ACC112 (cell line): ENCODE results near the gene PLEKHA6.

Experiments used
- H2AFZ ChIP-seq: fragments of 200-600 bp; sonication (generic); one replicate; pipeline ENCODE4 v1.6.0; 2017; ENCODE audit warnings: antibody characterized with exemption, low read length; ENCODE audit not compliant: unreplicated experiment
- H3K27ac ChIP-seq: fragments of 200-600 bp; sonication (generic); 2 replicates; pipeline ENCODE4 v1.5.1; 2014; ENCODE audit warnings: low read depth, mild to moderate bottlenecking, antibody characterized with exemption, low read length, moderate library complexity
- H3K27me3 ChIP-seq: fragments of 200-600 bp; sonication (generic); 2 replicates; pipeline ENCODE4 v1.6.1; 2014; ENCODE audit warnings: mild to moderate bottlenecking, antibody characterized with exemption, low read length, moderate library complexity, mixed read lengths; ENCODE audit not compliant: insufficient read depth
- H3K36me3 ChIP-seq: fragments of 200-600 bp; sonication (generic); 2 replicates; pipeline ENCODE4 v1.6.1; 2016; ENCODE audit warnings: mild to moderate bottlenecking, antibody characterized with exemption, low read length, moderate library complexity, mixed read lengths; ENCODE audit not compliant: insufficient read depth
- H3K4me1 ChIP-seq: fragments of 200-600 bp; sonication (generic); one replicate; pipeline ENCODE4 v1.6.1; 2016; ENCODE audit warnings: low read length, mixed read lengths; ENCODE audit not compliant: insufficient read depth, unreplicated experiment, control insufficient read depth
- H3K4me3 ChIP-seq: fragments of 200-600 bp; sonication (generic); 2 replicates; pipeline ENCODE4 v1.5.1; 2014; ENCODE audit warnings: mild to moderate bottlenecking, low read depth, low read length
- H3K79me2 ChIP-seq: fragments of 200-600 bp; sonication (generic); one replicate; pipeline ENCODE4 v1.6.0; 2016; ENCODE audit warnings: low read length; ENCODE audit not compliant: control insufficient read depth, unreplicated experiment, insufficient read depth

The PLEKHA6 gene

DNA sequence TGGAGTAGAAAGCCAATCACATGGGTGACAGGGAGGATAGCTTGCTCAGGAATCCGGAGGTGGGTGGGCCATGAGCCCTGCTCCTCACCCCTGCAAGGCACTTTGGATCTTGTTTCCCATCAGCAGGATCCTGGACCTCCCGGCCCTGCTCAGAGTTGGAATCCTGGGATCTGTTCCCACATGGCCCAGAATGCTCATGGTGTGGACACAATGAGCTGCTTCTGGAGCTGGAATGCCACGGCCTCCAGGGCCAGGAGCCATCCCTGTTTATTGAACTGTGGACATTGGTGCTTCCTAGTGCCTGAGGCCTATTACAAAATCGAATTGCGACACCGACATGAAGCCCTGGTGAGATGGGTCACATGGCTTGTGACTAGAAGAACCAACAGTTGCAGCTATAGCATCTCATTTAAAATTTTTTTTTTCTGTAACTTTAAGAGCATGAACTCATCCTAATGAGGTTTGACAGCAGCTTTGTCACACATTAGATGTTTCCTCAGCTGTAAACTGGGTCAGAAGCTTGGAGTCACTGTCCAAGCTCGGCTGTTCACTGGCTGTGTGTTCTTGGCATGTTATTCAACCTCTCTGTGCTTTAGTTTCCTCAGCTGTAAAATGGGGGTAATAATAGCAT lies 105.6 kb downstream of the PLEKHA6 start:
- no peak overlapping the region for H3K27ac ChIP-seq
- H3K27me3 ChIP-seq = peaks cover 15% of the 10 kb centered on the region
- H3K79me2 ChIP-seq = no peaks in the 10 kb centered on the region
- H3K4me3 ChIP-seq = no peak overlapping the region
- H3K4me1 ChIP-seq = peaks cover 12% of the 10 kb centered on the region
- H3K36me3 ChIP-seq = no peaks in the 10 kb centered on the region
- H2AFZ ChIP-seq = no peak overlapping the region

DNA sequence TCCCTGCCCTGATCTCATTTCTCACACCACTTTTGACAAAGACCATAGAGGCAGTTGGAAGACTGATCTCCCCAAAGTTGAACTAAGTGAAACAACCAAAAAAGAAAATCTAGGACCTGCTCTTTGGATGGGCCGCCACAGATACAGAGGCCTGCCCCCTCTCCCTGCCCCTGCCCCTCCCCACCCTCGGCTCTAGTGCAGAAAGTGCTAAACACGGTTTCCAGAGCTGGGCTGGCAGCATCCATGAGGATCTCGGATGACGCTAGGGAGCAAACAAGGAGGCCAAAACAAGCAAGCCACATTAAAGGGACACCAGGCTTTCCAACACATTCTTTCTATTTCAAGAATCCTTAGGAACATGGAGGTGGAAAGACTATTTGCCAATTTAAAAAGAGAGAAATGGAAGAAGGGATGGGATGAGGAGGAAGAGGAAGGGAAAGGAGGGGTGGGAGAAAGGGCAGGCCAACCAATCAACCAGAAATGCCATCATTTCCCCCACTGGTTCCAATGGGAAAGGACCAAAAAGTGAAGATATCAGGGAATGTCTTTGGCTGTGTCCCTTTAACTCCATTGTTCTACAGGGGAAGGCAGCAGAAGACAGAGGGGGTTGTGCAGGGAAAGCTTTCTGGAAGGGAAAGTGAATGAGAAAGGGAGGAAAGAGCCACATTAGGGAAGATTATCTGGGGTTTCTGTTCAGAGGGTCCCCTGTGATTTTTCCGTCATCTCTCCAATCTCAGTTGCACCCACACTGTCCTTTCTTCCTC lies 107.6 kb downstream of the PLEKHA6 start:
- H2AFZ ChIP-seq = no peak overlapping the region
- peaks cover 12% of the 10 kb centered on the region for H3K4me1 ChIP-seq
- no peak overlapping the region for H3K27ac ChIP-seq
- no peaks in the 10 kb centered on the region for H3K36me3 ChIP-seq
- no peaks in the 10 kb centered on the region for H3K79me2 ChIP-seq
- H3K27me3 ChIP-seq = peaks cover 31% of the 10 kb centered on the region
- no peak overlapping the region for H3K4me3 ChIP-seq

GRCh38 chr1:204251286-204251685 lies 108.4 kb downstream of the PLEKHA6 start:
- H3K4me1 ChIP-seq = peaks cover 11% of the 10 kb centered on the region
- peaks cover 36% of the 10 kb centered on the region for H3K27me3 ChIP-seq
- no peaks in the 10 kb centered on the region for H3K79me2 ChIP-seq
- H3K27ac ChIP-seq = no peak overlapping the region
- no peaks in the 10 kb centered on the region for H3K36me3 ChIP-seq
- no peak overlapping the region for H3K4me3 ChIP-seq
- H2AFZ ChIP-seq = no peak overlapping the region

- Histone ChIP-seq H3K27me3 (peaks cover 43% of the 10 kb centered on the region), H3K36me3 (no peaks in the 10 kb centered on the region), H3K79me2 (no peaks in the 10 kb centered on the region), H3K4me1 (peaks cover 4% of the 10 kb centered on the region), H3K4me3 (no peak overlapping the region), H2AFZ (no peak overlapping the region), H3K27ac (no peak overlapping the region)
These were observed 109.2 kb downstream of the PLEKHA6 start for GRCh38 chr1:204250428-204251030.

DNA sequence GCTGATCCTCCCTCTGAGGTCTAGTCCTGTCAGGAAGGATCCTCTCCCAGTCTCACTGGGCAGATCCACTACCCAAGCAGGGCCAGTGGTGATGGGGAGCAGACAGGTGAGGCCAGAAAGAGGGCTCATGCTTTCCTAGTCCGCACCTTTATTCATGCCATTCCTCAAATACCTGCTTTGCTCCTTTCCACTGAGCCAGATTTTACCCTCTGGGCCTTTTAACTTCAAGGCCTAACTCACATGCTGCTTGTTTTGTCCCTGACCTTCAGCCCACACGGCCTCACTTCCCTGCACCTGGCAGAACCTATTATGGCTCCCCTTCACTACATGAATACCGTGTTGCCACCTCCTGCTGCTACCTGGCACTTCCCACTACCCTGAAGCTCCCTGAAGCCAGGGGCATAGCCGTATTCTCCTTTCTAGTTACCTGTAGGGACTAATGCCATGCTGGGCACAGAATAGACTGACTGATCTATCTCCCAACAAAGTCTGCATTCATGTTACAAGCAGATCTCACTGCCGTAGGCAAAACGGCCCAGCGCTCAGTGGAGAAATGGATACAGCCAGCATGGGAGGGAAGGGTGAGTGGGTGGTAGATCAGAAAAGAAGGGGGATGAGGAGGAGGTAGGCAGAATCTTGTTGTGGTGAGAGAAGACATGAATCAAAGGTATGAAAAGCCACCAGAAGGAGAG lies 109.8 kb downstream of the PLEKHA6 start:
- Histone ChIP-seq H3K27ac (no peak overlapping the region), H3K4me1 (peaks cover 4% of the 10 kb centered on the region), H3K27me3 (peaks cover 47% of the 10 kb centered on the region), H2AFZ (no peak overlapping the region), H3K36me3 (no peaks in the 10 kb centered on the region), H3K79me2 (no peaks in the 10 kb centered on the region), H3K4me3 (no peak overlapping the region)

DNA sequence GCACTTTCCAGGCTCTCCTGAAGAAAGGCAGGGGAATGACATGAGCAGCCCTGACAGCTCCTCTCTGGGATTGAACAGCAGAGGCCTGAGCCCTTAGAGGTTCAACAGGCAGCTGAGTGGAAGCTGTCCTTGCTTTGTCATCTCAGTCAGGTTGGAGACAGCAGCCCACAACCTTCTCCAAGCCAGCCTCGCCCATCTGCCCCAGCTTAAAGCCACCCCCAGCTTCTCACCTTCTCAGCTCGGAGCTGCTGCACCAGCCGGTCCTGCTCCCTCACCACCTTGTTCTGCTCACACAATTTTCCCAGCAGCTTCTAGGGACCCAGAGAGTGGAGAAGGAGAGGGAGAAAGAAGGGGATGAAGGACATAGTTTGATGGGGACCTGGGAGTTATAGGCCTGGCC lies 110.8 kb downstream of the PLEKHA6 start:
- no peak overlapping the region for H2AFZ ChIP-seq
- H3K4me3 ChIP-seq = no peak overlapping the region
- H3K79me2 ChIP-seq = no peaks in the 10 kb centered on the region
- H3K27me3 ChIP-seq = peaks cover 47% of the 10 kb centered on the region
- H3K36me3 ChIP-seq = no peaks in the 10 kb centered on the region
- H3K4me1 ChIP-seq = peaks cover 2% of the 10 kb centered on the region
- H3K27ac ChIP-seq = no peak overlapping the region

DNA sequence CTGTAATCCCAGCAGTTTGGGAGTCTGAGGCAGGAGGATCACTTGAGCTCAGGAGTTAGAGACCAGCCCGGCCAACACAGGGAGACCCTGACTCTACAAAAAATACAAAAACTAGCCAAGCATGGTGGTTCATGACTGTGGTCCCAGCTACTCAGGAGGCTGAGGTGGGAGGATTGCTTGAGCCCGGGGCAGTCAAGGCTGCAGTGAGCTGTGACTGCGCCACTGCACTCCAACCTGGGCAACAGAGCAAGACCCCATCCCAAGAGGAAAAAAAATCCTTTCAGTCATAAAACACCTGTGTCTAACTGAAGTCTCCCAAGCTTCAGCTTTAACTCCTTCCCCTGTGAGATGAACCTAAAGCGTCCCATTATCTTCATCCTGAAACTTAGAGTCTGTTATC lies 112.9 kb downstream of the PLEKHA6 start:
- H3K4me1 ChIP-seq = no peaks in the 10 kb centered on the region
- H3K27me3 ChIP-seq = peaks cover 47% of the 10 kb centered on the region
- H2AFZ ChIP-seq = no peak overlapping the region
- H3K36me3 ChIP-seq = no peaks in the 10 kb centered on the region
- no peaks in the 10 kb centered on the region for H3K79me2 ChIP-seq
- no peak overlapping the region for H3K4me3 ChIP-seq
- no peak overlapping the region for H3K27ac ChIP-seq

DNA sequence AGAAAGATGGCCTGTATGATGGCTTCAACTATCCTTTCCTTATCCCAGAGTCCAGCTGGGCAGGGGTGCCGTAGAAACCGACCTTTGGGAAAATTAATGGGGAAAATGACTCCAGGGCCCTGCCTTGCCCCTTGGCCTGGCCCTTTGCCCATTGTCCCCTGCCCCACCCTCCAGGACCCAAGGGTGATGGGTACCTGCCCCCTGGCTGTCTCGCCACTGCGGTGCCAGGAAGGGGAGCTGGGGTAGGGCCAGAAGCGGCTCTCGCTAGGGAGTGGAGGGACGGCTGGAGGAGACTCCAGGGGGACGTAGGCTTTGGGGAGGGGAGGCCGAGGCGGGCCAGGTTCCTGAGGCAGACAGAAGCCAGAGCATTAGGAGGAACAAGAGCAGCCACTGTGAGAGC lies 116.8 kb downstream of the PLEKHA6 start:
- Histone ChIP-seq H3K4me1 (no peaks in the 10 kb centered on the region), H3K36me3 (no peaks in the 10 kb centered on the region), H3K27me3 (peaks cover 22% of the 10 kb centered on the region), H3K27ac (no peak overlapping the region), H3K4me3 (no peak overlapping the region), H2AFZ (no peak overlapping the region), H3K79me2 (no peaks in the 10 kb centered on the region)

DNA sequence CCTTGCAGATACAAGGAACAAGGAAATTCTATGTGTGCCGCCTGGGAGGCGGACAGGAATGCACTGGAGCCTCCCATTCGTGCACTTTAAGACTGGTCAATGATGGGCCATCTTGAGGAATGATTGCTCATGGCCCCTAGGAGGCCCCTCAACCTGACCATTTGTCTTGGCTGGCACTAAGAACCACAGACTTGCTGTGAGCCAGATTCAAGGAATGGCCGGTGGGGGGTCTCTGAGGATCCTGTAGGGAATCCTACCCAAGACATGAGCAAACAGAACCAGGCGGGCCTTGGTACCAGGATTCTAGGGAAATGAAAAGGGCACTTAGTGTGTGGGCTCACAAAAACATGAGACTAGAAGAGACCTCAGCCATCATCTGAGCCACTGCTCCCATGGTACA lies 117.8 kb downstream of the PLEKHA6 start:
- Histone ChIP-seq H2AFZ (no peak overlapping the region), H3K79me2 (no peaks in the 10 kb centered on the region), H3K36me3 (no peaks in the 10 kb centered on the region), H3K27ac (no peak overlapping the region), H3K4me3 (no peak overlapping the region), H3K27me3 (peaks cover 15% of the 10 kb centered on the region), H3K4me1 (no peaks in the 10 kb centered on the region)

DNA sequence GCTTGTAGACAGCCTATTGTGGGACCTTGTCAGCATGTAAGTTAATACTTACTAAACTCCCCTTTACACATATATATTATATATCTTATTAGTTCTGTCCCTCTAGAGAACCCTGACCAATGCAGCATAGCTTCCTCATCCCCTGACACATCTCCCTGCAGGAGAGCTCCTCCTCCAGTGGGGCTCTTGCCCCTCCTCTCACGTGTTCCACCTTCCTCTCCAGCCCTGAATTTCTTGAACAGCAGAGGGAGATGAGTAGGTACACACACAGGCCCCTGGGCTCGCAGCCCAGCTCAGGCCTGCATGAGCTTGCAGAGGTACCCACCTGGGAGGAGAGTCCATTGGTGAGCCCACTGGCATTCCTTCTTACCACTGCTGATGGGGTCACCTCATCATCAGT lies 118.7 kb downstream of the PLEKHA6 start:
- Histone ChIP-seq H3K4me1 (no peaks in the 10 kb centered on the region), H3K4me3 (no peak overlapping the region), H3K27me3 (peaks cover 15% of the 10 kb centered on the region), H3K79me2 (no peaks in the 10 kb centered on the region), H3K27ac (no peak overlapping the region), H3K36me3 (no peaks in the 10 kb centered on the region), H2AFZ (no peak overlapping the region)
